A549 (cell line): ENCODE data around the gene ENPP1. TPM values are rescaled to one million over a fixed set of nuclear protein-coding genes. Genes with fewer than 3 reads are reported as not detected.

Source experiments
- ATAC-seq, 2 experiments: fragments of 200-7000 bp in 1 of 2; fragments of >200 bp in 1 of 2; cut with Nextera tagmentation in 1 of 2; cut with Tn5 transposase in 1 of 2; 3 replicates each; pipeline versions ENCODE4 v1.8.0 to v1.9.1; 2018 to 2020; ENCODE audit warnings: mild to moderate bottlenecking in 1 of 2, moderate library complexity in 1 of 2
- CTCF ChIA-PET: fragments of 300-600 bp; sonication (Branson Sonifier 250); formaldehyde crosslinking; extraction: SDS; loops from one replicate; lab custom pipeline; 2021; ENCODE audit warnings: antibody characterized with exemption, inconsistent platforms; lab: Yijun Ruan, JAX
- POLR2A ChIA-PET: fragments of 350-600 bp; formaldehyde crosslinking; extraction: SDS; loops from one replicate; lab custom pipeline; 2021; ENCODE audit warnings: antibody characterized with exemption, inconsistent platforms; lab: Yijun Ruan, JAX
- DNase-seq, 2 experiments: peaks; one replicate each; pipeline versions ENCODE4 v3.0.0 to v3.0.0-alpha.2; 2011 to 2016; ENCODE audit warnings: low read depth in 1 of 2, low spot score in 1 of 2
- FAIRE-seq: peaks from 2 replicates; lab custom pipeline; 2011; peaks lifted over from hg19 to GRCh38; lab: Jason Lieb, UNC
- H3K27ac ChIP-seq, 2 experiments: fragments of >200 bp; sonication (Bioruptor Twin); formaldehyde crosslinking; 3 replicates each; pipeline ENCODE4 v1.5.1; 2016 to 2017
- H3K4me1 ChIP-seq: fragments of >200 bp; sonication (Bioruptor Twin); formaldehyde crosslinking; 3 replicates; pipeline ENCODE4 v1.6.1; 2016
- H3K4me2 ChIP-seq: fragments of >200 bp; sonication (Bioruptor Twin); formaldehyde crosslinking; 3 replicates; pipeline ENCODE4 v1.6.1; 2016
- H3K4me3 ChIP-seq: fragments of >200 bp; sonication (Bioruptor Twin); formaldehyde crosslinking; 3 replicates; pipeline ENCODE4 v1.5.1; 2016
- H3K9me3 ChIP-seq: fragments of >200 bp; sonication (Bioruptor Twin); formaldehyde crosslinking; 3 replicates; pipeline ENCODE4 v1.6.1; 2016
- CBX2 ChIP-seq: fragments of 200-600 bp; sonication (generic); IDR thresholded peaks from 2 replicates; pipeline ENCODE4 v1.6.1; 2016; ENCODE audit warnings: low read depth, mild to moderate bottlenecking, borderline replicate concordance
- CBX8 ChIP-seq: fragments of 200-600 bp; sonication (generic); IDR thresholded peaks from 2 replicates; pipeline ENCODE4 v1.6.1; 2016
- EHMT2 ChIP-seq: fragments of 200-600 bp; sonication (generic); IDR thresholded peaks from 2 replicates; pipeline ENCODE4 v1.6.1; 2016; ENCODE audit warnings: antibody characterized with exemption, low read depth, mild to moderate bottlenecking, moderate library complexity
- ESRRA ChIP-seq: fragments of 150-350 bp; IDR thresholded peaks from 2 replicates; pipeline ENCODE4 v1.6.1; 2014; ENCODE audit warnings: mild to moderate bottlenecking, low read length, borderline replicate concordance
- KDM1A ChIP-seq: fragments of 200-600 bp; sonication (generic); IDR thresholded peaks from 2 replicates; pipeline ENCODE4 v1.6.1; 2016; ENCODE audit warnings: low read depth, mild to moderate bottlenecking
- KDM5A ChIP-seq: fragments of 200-600 bp; sonication (generic); IDR thresholded peaks from 2 replicates; pipeline ENCODE4 v1.6.1; 2016; ENCODE audit warnings: antibody characterized with exemption, mild to moderate bottlenecking
- MAFK ChIP-seq: fragments of 450-650 bp; IDR thresholded peaks from 2 replicates; pipeline ENCODE4 v1.6.1; 2014; ENCODE audit not compliant: partially characterized antibody
- MAZ ChIP-seq: fragments of 150-350 bp; IDR thresholded peaks from 2 replicates; pipeline ENCODE4 v1.6.1; 2014; ENCODE audit warnings: antibody characterized with exemption, low read depth, low read length, borderline replicate concordance
- NPAS2 ChIP-seq: fragments of 250-450 bp; sonication (Bioruptor Pico); IDR thresholded peaks from 2 replicates; pipeline ENCODE4 v1.8.0; 2022; ENCODE audit warnings: mild to moderate bottlenecking, moderate library complexity, borderline replicate concordance
- RARB ChIP-seq: fragments of 250-450 bp; sonication (Bioruptor Pico); IDR thresholded peaks from 2 replicates; pipeline ENCODE4 v1.8.0; 2021; ENCODE audit warnings: mild to moderate bottlenecking, moderate library complexity
- RCOR1 ChIP-seq: fragments of 150-350 bp; IDR thresholded peaks from 2 replicates; pipeline ENCODE4 v1.6.1; 2014; ENCODE audit warnings: antibody characterized with exemption, low read length, low read depth
- RFX5 ChIP-seq: fragments of 450-650 bp; IDR thresholded peaks from 2 replicates; pipeline ENCODE4 v1.7.1; 2014; ENCODE audit warnings: antibody characterized with exemption, mild to moderate bottlenecking, moderate library complexity
- RNF2 ChIP-seq: fragments of 200-600 bp; sonication (generic); IDR thresholded peaks from 2 replicates; pipeline ENCODE4 v1.6.1; 2016; ENCODE audit warnings: low read depth, mild to moderate bottlenecking, antibody characterized with exemption, moderate library complexity, borderline replicate concordance
- TFCP2L1 ChIP-seq: fragments of 250-450 bp; sonication (Bioruptor Pico); IDR thresholded peaks from 2 replicates; pipeline ENCODE4 v1.5.0; 2021; ENCODE audit warnings: mild to moderate bottlenecking
- ZC3H11A ChIP-seq: fragments of 450-650 bp; IDR thresholded peaks from 2 replicates; pipeline ENCODE4 v1.6.1; 2014; ENCODE audit warnings: antibody characterized with exemption, mild to moderate bottlenecking
- ZFP36 ChIP-seq: fragments of 450-650 bp; IDR thresholded peaks from 2 replicates; pipeline ENCODE4 v1.6.1; 2014; ENCODE audit warnings: borderline replicate concordance; ENCODE audit not compliant: partially characterized antibody
- WGBS: methylation state at CpG from one replicate; pipeline ENCODE4 v1.1.6; 2017; ENCODE audit errors: missing lambda C conversion rate; 5-methylcytosine and 5-hydroxymethylcytosine counted together
- polyA plus RNA-seq, 4 experiments: library from polyadenylated mRNA; depleted of rRNA in 3 of 4; stranded (reverse); fragments of >200 nt; fragmentation: RNase III in 1 of 4; extraction: RNeasy Plus Mini Kit Qiagen cat#74134 plus additional on column Dnase treatment in 1 of 4; gene quantifications; 2 replicates in 3 of 4; 3 replicates in 1 of 4; pipeline ENCODE4 v1.2.3, GENCODE V29; 2011 to 2017
- TF ChIP-seq, protein P1 (sequence below): fragments of 250-450 bp; sonication (Bioruptor Pico); IDR thresholded peaks from 2 replicates; pipeline ENCODE4 v1.5.0; 2020; ENCODE audit warnings: low read depth, mild to moderate bottlenecking, moderate library complexity
- TF ChIP-seq, protein P2 (sequence below): IDR thresholded peaks from 2 replicates; pipeline ENCODE4 v1.6.1; 2012
- TF ChIP-seq, protein P3 (sequence below): fragments of 250-450 bp; sonication (Bioruptor Pico); IDR thresholded peaks from 2 replicates; pipeline ENCODE4 v1.5.0; 2021; ENCODE audit warnings: mild to moderate bottlenecking, moderate library complexity, borderline replicate concordance
- TF ChIP-seq, protein P4 (sequence below): fragments of 200-600 bp; sonication (generic); IDR thresholded peaks from 2 replicates; pipeline ENCODE4 v1.6.1; 2016; ENCODE audit warnings: antibody characterized with exemption, mild to moderate bottlenecking, moderate library complexity

The ENPP1 gene
- polyA plus RNA-seq, 2 of the 4 experiments (the other 2 are of a cell fraction), result 0.97 to 5.3 TPM

DNA sequence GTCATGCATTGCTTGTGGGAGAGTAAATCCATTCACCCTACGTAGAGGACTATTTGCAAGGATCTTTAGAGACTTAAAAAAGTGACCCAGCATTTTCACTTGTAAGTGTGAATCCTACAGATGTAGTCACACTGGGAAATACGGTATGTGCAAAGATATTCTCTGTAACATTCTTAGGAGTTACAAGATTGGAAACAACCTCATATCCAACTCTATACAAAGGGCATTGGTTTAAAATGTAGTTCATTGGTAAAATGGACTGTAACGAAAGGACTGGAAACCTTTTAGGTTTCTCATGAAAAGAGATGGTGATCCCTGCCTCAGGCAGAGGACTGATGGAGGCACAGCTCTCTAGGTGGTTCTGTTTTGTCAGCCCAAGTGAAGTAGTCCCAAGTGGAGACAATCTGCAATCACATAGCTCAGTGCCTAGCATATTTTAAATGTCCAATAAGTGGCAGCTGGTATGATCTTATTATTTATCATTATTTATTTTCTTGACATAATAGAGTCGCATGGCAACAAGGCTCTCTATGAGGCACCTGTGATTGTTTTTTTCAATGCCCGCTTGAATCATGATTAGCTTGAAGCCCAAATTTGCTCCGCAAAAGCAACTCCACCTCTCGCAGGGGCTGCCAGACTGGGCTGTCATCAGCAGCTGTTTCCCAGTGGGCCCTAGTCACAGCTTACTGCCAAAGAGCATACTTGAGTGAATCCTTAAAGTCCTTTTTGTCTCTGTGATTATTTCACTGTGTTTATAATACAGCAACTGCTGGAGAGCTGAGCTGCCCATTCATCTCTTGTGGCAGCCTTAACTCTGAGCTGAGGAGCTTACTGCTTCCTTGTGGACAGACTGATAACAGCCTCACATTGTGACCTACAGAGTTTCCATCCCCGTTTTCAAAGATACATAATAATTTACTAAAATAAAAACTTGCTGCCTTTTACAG, 19.8 kb upstream of the ENPP1 start:
- Histone ChIP-seq H3K4me3 (no peak overlapping the region), H3K9me3 (no peaks in the 10 kb centered on the region), H3K4me1 (no peaks in the 10 kb centered on the region), H3K4me2 (no peak overlapping the region), H3K27ac (no peak overlapping the region)
- FAIRE-seq (no peak), DNase-seq (no peak), ATAC-seq (no peak)
- TF ChIP-seq ZFP36, result no peak
- 63% methylated on average over 8 of the region's 8 CpGs for WGBS
- CTCF ChIA-PET, result no interaction called here
- POLR2A ChIA-PET, result interaction anchor here (0.6 kb wide), 1 partner anchor 99 kb away, joined by 5 read pairs; no protein-coding TSS in a partner anchor

DNA sequence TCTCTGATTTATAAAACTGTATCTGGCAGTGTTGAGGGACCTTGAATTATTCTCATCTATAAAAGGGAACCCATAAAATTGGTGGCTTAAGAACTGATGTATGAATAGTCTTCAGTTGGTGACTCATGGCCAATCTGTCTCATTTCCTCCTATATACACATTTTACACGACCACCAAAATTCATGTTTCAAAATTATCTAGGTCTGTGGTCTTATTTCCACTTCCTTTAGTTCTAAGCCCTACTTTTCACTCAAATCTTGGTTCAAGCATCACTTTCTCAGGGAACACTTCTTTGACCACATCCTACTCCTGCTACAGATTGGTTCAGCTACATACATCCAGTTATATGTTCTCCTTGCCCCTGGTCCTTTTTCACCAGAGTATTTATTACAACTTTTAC, 18.6 kb upstream of the ENPP1 start:
- WGBS, result 5% methylated on average over 1 of the region's 1 CpG
- ChIA-PET CTCF (no interaction called here), POLR2A (no interaction called here)
- no peak overlapping the region for H3K4me2 ChIP-seq
- no peaks in the 10 kb centered on the region for H3K9me3 ChIP-seq
- no peak for FAIRE-seq
- H3K4me3 ChIP-seq, result no peak overlapping the region
- H3K4me1 ChIP-seq, result no peaks in the 10 kb centered on the region
- DNase-seq, result no peak
- no peak for TF ChIP-seq ESRRA
- no peak for TF ChIP-seq RFX5
- no peak for TF ChIP-seq NPAS2 (CRISPR knock-in tag)
- TF ChIP-seq KDM5A, result no peak
- no peak for TF ChIP-seq ZFP36
- no peak for TF ChIP-seq ZC3H11A
- TF ChIP-seq CBX8, result no peak
- TF ChIP-seq, protein P1, sequence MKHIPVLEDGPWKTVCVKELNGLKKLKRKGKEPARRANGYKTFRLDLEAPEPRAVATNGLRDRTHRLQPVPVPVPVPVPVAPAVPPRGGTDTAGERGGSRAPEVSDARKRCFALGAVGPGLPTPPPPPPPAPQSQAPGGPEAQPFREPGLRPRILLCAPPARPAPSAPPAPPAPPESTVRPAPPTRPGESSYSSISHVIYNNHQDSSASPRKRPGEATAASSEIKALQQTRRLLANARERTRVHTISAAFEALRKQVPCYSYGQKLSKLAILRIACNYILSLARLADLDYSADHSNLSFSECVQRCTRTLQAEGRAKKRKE (CRISPR knock-in tag), result no peak
- no peak overlapping the region for H3K27ac ChIP-seq
- ATAC-seq, result no peak

DNA sequence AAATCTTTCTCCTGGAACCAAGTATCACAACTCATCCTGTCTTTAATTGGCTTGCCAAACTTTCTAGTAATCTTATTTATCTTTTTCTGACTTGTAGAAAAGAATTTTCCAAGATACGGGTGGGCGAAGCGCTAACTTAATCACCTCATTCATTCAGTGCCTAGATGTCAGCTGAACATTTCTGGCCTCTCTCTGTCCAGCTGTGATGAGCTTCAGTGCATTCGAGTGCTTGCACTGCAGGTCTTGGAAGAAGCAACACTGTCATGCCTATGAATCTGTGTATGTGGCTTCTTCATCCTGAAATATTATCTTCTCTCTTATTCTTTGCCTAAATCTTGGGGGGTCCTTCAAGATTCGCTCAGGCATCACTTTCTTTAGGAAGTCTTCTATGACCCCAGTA, 16.3 kb upstream of the ENPP1 start:
- ChIA-PET POLR2A (no interaction called here), CTCF (no interaction called here)
- Histone ChIP-seq H3K9me3 (no peaks in the 10 kb centered on the region), H3K27ac (no peak overlapping the region), H3K4me3 (no peak overlapping the region), H3K4me1 (no peaks in the 10 kb centered on the region), H3K4me2 (no peak overlapping the region)
- ATAC-seq, result no peak
- 64% methylated on average over 5 of the region's 5 CpGs for WGBS
- TF ChIP-seq, protein P2, sequence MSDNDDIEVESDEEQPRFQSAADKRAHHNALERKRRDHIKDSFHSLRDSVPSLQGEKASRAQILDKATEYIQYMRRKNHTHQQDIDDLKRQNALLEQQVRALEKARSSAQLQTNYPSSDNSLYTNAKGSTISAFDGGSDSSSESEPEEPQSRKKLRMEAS, result no peak
- TF ChIP-seq MAFK (no peak), MAZ (no peak), EHMT2 (no peak), RARB (CRISPR knock-in tag) (no peak), RCOR1 (no peak), ZC3H11A (no peak), KDM1A (no peak), RNF2 (no peak), TFCP2L1 (CRISPR knock-in tag) (no peak), CBX2 (no peak)
- TF ChIP-seq, protein P3, sequence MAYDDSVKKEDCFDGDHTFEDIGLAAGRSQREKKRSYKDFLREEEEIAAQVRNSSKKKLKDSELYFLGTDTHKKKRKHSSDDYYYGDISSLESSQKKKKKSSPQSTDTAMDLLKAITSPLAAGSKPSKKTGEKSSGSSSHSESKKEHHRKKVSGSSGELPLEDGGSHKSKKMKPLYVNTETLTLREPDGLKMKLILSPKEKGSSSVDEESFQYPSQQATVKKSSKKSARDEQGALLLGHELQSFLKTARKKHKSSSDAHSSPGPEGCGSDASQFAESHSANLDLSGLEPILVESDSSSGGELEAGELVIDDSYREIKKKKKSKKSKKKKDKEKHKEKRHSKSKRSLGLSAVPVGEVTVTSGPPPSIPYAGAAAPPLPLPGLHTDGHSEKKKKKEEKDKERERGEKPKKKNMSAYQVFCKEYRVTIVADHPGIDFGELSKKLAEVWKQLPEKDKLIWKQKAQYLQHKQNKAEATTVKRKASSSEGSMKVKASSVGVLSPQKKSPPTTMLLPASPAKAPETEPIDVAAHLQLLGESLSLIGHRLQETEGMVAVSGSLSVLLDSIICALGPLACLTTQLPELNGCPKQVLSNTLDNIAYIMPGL, result no peak
- TF ChIP-seq, protein P4, sequence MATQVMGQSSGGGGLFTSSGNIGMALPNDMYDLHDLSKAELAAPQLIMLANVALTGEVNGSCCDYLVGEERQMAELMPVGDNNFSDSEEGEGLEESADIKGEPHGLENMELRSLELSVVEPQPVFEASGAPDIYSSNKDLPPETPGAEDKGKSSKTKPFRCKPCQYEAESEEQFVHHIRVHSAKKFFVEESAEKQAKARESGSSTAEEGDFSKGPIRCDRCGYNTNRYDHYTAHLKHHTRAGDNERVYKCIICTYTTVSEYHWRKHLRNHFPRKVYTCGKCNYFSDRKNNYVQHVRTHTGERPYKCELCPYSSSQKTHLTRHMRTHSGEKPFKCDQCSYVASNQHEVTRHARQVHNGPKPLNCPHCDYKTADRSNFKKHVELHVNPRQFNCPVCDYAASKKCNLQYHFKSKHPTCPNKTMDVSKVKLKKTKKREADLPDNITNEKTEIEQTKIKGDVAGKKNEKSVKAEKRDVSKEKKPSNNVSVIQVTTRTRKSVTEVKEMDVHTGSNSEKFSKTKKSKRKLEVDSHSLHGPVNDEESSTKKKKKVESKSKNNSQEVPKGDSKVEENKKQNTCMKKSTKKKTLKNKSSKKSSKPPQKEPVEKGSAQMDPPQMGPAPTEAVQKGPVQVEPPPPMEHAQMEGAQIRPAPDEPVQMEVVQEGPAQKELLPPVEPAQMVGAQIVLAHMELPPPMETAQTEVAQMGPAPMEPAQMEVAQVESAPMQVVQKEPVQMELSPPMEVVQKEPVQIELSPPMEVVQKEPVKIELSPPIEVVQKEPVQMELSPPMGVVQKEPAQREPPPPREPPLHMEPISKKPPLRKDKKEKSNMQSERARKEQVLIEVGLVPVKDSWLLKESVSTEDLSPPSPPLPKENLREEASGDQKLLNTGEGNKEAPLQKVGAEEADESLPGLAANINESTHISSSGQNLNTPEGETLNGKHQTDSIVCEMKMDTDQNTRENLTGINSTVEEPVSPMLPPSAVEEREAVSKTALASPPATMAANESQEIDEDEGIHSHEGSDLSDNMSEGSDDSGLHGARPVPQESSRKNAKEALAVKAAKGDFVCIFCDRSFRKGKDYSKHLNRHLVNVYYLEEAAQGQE, result no peak
- no peak for DNase-seq
- no peak for FAIRE-seq
